Endothelial cell of umbilical vein (primary cell): ENCODE results near the gene ZDHHC3. TPM values are rescaled to one million over a fixed set of nuclear protein-coding genes. Genes with fewer than 3 reads are reported as not detected.

Source experiments
- BruUV-seq: library from RNA; stranded (reverse); fragments of 400-500 nt; replicated peaks from 2 replicates; lab custom pipeline; 2021; lab: Mats Ljungman, UMichigan
- CTCF ChIA-PET: fragments of 300-600, 350-600 bp; sonication (Branson Sonifier 250); formaldehyde crosslinking; loops from one replicate; lab custom pipeline; 2021; ENCODE audit warnings: antibody characterized with exemption, inconsistent platforms; lab: Charles Lee
- POLR2A ChIA-PET: fragments of 300-600, 350-600 bp; sonication (Branson Sonifier 250); formaldehyde crosslinking; loops from one replicate; lab custom pipeline; 2021; ENCODE audit warnings: antibody characterized with exemption, inconsistent platforms; lab: Charles Lee
- DNase-seq: peaks from one replicate; pipeline ENCODE4 v3.0.0-alpha.2; 2011; ENCODE audit warnings: low read depth, low spot score
- FAIRE-seq: peaks from 2 replicates; lab custom pipeline; 2011; peaks lifted over from hg19 to GRCh38; lab: Jason Lieb, UNC
- H2AFZ ChIP-seq: 2 replicates; pipeline ENCODE4 v1.6.0; 2012; ENCODE audit warnings: low read depth, low read length, control low read depth, inconsistent platforms
- H3K27ac ChIP-seq: 2 replicates; pipeline ENCODE4 v1.5.1; 2011; ENCODE audit warnings: low read depth, mild to moderate bottlenecking, control low read depth, low read length, moderate library complexity; ENCODE audit not compliant: insufficient read depth
- H3K27me3 ChIP-seq, 2 experiments: 2 replicates each; pipeline versions ENCODE4 v1.6.0 to v1.6.1; 2011; ENCODE audit warnings: low read length in 2 of 2, mixed read lengths in 1 of 2; ENCODE audit not compliant: control insufficient read depth in 2 of 2, insufficient read depth in 2 of 2
- H3K36me3 ChIP-seq, 2 experiments: 2 replicates in 1 of 2; 3 replicates in 1 of 2; pipeline ENCODE4 v1.5.1; 2011; ENCODE audit warnings: low read length in 2 of 2, mild to moderate bottlenecking in 1 of 2, moderate library complexity in 1 of 2; ENCODE audit not compliant: control insufficient read depth in 2 of 2, insufficient read depth in 2 of 2; ENCODE audit errors: extremely low read depth in 1 of 2
- H3K4me1 ChIP-seq: 3 replicates; pipeline ENCODE4 v1.5.1; 2011; ENCODE audit warnings: mild to moderate bottlenecking, low read length; ENCODE audit not compliant: control insufficient read depth, insufficient read depth; ENCODE audit errors: extremely low read depth
- H3K4me2 ChIP-seq: 2 replicates; pipeline ENCODE4 v1.6.1; 2011; ENCODE audit warnings: low read length, control low read depth, mixed read lengths; ENCODE audit not compliant: insufficient read depth
- H3K4me3 ChIP-seq, 3 experiments: fragments of 200-600 bp in 1 of 3; sonication (generic), shearing (Covaris generic) in 1 of 3; replicated peaks in 1 of 3; 2 replicates each; pipeline ENCODE4 v1.5.1; 2011 to 2016; ENCODE audit warnings: control low read depth in 3 of 3, low read length in 3 of 3, mild to moderate bottlenecking in 2 of 3, inconsistent platforms in 1 of 3, low read depth in 1 of 3, moderate library complexity in 1 of 3; ENCODE audit not compliant: insufficient read depth in 1 of 3
- H3K79me2 ChIP-seq: 2 replicates; pipeline ENCODE4 v1.6.0; 2012; ENCODE audit warnings: low read length, inconsistent platforms; ENCODE audit not compliant: control insufficient read depth, insufficient read depth
- H3K9ac ChIP-seq: replicated peaks from 2 replicates; pipeline ENCODE3; 2011; ENCODE audit warnings: low read length, control low read depth; ENCODE audit not compliant: insufficient read depth; ENCODE audit errors: extremely low read depth
- H3K9me1 ChIP-seq: replicated peaks from 3 replicates; pipeline ENCODE4 v1.6.0; 2011; ENCODE audit warnings: mild to moderate bottlenecking, low read length; ENCODE audit not compliant: control insufficient read depth, insufficient read depth; ENCODE audit errors: extremely low read depth
- H3K9me3 ChIP-seq: replicated peaks from 2 replicates; pipeline ENCODE4 v1.5.1; 2012; ENCODE audit warnings: low read length, inconsistent platforms; ENCODE audit not compliant: control insufficient read depth, insufficient read depth
- H4K20me1 ChIP-seq: replicated peaks from 2 replicates; pipeline ENCODE3; 2011; ENCODE audit warnings: mild to moderate bottlenecking, low read length; ENCODE audit not compliant: control insufficient read depth, insufficient read depth; ENCODE audit errors: extremely low read depth
- CTCF ChIP-seq, 2 donors: IDR thresholded peaks; 1 replicate in 1 of 2; 2 replicates in 1 of 2; pipeline ENCODE4 v1.5.1; 2011; ENCODE audit warnings: low read length in 2 of 2, mild to moderate bottlenecking in 2 of 2, moderate library complexity in 2 of 2, control low read depth in 1 of 2, inconsistent platforms in 1 of 2, low read depth in 1 of 2; ENCODE audit not compliant: insufficient read depth in 1 of 2; ENCODE audit errors: extremely low read depth in 1 of 2
- EZH2 ChIP-seq: IDR thresholded peaks from 2 replicates; pipeline ENCODE4 v1.6.1; 2012; ENCODE audit warnings: borderline replicate concordance, low read depth, mild to moderate bottlenecking, moderate library complexity, low read length, inconsistent platforms; ENCODE audit not compliant: severe bottlenecking
- FOS ChIP-seq: IDR thresholded peaks from 2 replicates; pipeline ENCODE4 v1.6.1; 2011; ENCODE audit warnings: mild to moderate bottlenecking, low read length, moderate library complexity, borderline replicate concordance; ENCODE audit not compliant: insufficient read depth
- GATA2 ChIP-seq: IDR thresholded peaks from 2 replicates; pipeline ENCODE4 v1.7.0; 2011; ENCODE audit warnings: low read depth, mild to moderate bottlenecking, moderate library complexity, mixed read lengths, low read length; ENCODE audit not compliant: insufficient read length, insufficient read depth
- JUN ChIP-seq: IDR thresholded peaks from 2 replicates; pipeline ENCODE4 v1.6.1; 2011; ENCODE audit warnings: borderline replicate concordance, low read depth; ENCODE audit not compliant: insufficient read length, insufficient read depth
- MAX ChIP-seq: IDR thresholded peaks from 2 replicates; pipeline ENCODE4 v1.6.1; 2011; ENCODE audit not compliant: insufficient read depth, insufficient read length
- MYC ChIP-seq: IDR thresholded peaks from one replicate; pipeline ENCODE4 v1.6.1; 2011; ENCODE audit warnings: mild to moderate bottlenecking, low read depth, low read length
- POLR2A ChIP-seq: IDR thresholded peaks from 2 replicates; pipeline ENCODE4 v1.6.1; 2012; ENCODE audit warnings: low read depth, mild to moderate bottlenecking, control low read depth, low read length
- POLR2AphosphoS5 ChIP-seq: IDR thresholded peaks from 2 replicates; pipeline ENCODE4 v1.6.1; 2012; ENCODE audit warnings: low read depth, mild to moderate bottlenecking, control low read depth, low read length, moderate library complexity; ENCODE audit not compliant: insufficient read depth
- dilution Hi-C: fragments of 300-500 bp; cut with MboI; formaldehyde crosslinking; loops from one replicate; pipeline ENCODE4 v1.15.0; 2019; ENCODE audit warnings: low sequenced_read_pairs; ENCODE audit not compliant: extremely low pct_ligation_motif_present
- intact Hi-C: fragments of 100-400 bp; cut with micrococcal nuclease; formaldehyde crosslinking; loops from one replicate; pipeline ENCODE4 v1.10.0; 2022
- polyA plus RNA-seq, 4 experiments: library from polyadenylated mRNA; depleted of rRNA in 3 of 4; stranded (reverse) in 3 of 4; unstranded in 1 of 4; fragments of >200 nt; gene quantifications; 2 replicates each; pipeline versions ENCODE4 v1.2.1 to v1.2.3, GENCODE V29; 2011 to 2012; ENCODE audit warnings: missing spikeins in 1 of 4
- total RNA-seq: library from RNA; stranded (reverse); gene quantifications from 2 replicates; pipeline ENCODE4 v1.2.3, GENCODE V29; 2021

ZDHHC3 gene
- total and polyA plus RNA-seq, 2 donors (not counting 3 experiments of a cell fraction or from before 2014, with no cell fraction given) = 62.4 to 97.1 TPM

DNA sequence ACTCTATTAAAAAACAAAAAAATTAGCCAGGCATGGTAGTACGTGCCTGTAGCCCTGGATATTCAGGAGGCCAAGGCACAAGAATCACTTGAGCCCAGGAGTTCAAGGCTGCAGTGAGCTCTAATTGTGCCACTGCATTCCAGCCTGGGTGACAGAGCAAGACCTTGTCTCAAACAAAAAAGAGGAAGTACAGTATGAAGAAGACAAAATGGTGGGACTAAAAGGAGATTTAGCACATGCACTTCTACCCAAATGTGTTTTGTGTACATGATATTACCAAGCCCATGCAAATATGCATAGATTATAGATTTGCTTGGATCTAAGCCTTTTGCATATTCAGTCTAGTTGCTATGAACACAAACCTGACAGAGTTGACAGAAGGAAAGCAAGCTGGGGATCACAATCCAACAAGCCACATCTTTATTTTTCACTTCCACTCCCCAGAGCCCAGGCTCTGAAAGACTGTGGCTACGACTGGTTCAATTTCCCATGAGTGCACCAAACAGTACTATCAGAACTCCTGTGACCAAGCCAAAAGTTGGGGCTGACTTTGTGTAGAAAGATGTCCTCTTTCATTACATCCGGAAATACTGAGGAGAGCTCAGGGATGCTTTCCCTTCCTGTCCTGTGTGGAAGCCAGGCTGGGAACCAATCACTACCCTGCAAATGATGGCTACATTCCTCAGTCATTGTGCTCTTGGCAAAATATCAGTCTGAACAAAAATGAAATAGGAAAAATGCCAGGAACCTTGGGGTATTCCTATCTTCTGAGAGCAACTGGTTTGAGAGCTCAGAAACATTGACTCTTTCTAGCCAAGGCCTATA lies 52.1 kb downstream of the ZDHHC3 start:
- TF ChIP-seq CTCF (IDR thresholded peaks at IDR 0.05; ENCODE audit: extremely low read depth in 1 of 2, insufficient read depth in 1 of 2, low read depth in 1 of 2, low read length in 2 of 2) = no peak
- no peak for TF ChIP-seq EZH2
- TF ChIP-seq FOS = no peak
- no peak for TF ChIP-seq MYC
- no peak for TF ChIP-seq JUN
- no peak for TF ChIP-seq POLR2AphosphoS5
- no peak for TF ChIP-seq POLR2A
- TF ChIP-seq MAX = no peak
- no peak for TF ChIP-seq GATA2
- H4K20me1 ChIP-seq = no peaks in the 10 kb centered on the region
- H3K27me3 ChIP-seq = no peaks in the 10 kb centered on the region
- no peak overlapping the region for H3K4me3 ChIP-seq
- no peak overlapping the region for H3K9ac ChIP-seq
- no TSS peak for BruUV-seq
- H3K36me3 ChIP-seq = peaks cover 2 to 17% of the 10 kb centered on the region in 2 experiments
- FAIRE-seq (no peak), DNase-seq (no peak)
- no peaks in the 10 kb centered on the region for H3K9me3 ChIP-seq
- H3K9me1 ChIP-seq = no peaks in the 10 kb centered on the region
- no peak overlapping the region for H2AFZ ChIP-seq
- intact Hi-C loops (no loop called here), dilution Hi-C loops (no loop called here)
- no peaks in the 10 kb centered on the region for H3K4me1 ChIP-seq
- H3K79me2 ChIP-seq = no peaks in the 10 kb centered on the region
- no peak overlapping the region for H3K4me2 ChIP-seq
- H3K27ac ChIP-seq = no peak overlapping the region
- CTCF ChIA-PET = interaction anchor here (1.1 to 2.2 kb wide), 2 partner anchors 10 to 18 kb away, joined by 3 to 18 read pairs; no protein-coding TSS in a partner anchor
- POLR2A ChIA-PET = no interaction called here
